Transverse colon (tissue), 4 donors: ENCODE measurements around the gene RD3L.

ENCODE experiments used
- POLR2AphosphoS5 ChIP-seq, 3 donors: sonication (generic); formaldehyde crosslinking; IDR thresholded peaks; one replicate each; pipeline ENCODE4 v1.6.1; 2016; ENCODE audit warnings: antibody characterized with exemption in 3 of 3
- TF ChIP-seq, protein P1 (sequence below), 5 experiments: fragments of 200-600 bp in 3 of 5; fragments of 450-650 bp in 2 of 5; sonication (generic) in 3 of 5; IDR thresholded peaks; 1 replicate in 2 of 5; 2 replicates in 3 of 5; pipeline ENCODE4 v1.5.1; 2016 to 2017; ENCODE audit warnings: antibody characterized with exemption in 5 of 5, inconsistent platforms in 3 of 5, mild to moderate bottlenecking in 2 of 5, moderate library complexity in 1 of 5

DNA sequence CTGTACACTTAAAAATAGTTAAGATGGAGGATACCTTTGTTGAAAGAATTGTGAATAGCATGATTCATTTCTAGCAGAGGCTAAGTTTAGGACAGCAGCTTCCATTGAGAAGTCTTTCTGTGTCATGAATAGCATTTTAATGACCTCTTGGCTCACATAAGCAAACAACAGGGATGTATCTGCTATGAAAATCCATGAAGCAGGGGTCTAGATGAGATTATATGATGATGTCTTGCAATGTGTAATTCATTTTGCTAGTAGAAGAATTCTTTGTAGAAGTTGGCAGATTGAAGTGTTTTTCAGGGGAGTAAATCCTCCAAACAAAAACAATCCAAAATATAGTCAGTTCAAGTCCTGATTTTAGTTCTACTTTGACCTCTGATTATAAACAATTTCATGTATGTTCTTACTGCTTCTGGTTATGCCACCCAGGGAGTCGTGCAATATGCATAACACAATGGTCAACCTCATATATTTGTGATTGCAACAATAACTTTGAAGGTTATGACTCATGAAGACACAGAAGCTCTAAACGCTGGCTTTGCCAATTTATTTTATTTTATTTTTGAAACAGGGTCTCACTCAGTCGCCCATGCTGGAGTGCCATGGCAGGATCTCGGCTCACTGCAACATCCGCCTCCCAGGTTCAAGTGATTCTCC, 6.9 kb upstream of the RD3L start:
- TF ChIP-seq, protein P1, sequence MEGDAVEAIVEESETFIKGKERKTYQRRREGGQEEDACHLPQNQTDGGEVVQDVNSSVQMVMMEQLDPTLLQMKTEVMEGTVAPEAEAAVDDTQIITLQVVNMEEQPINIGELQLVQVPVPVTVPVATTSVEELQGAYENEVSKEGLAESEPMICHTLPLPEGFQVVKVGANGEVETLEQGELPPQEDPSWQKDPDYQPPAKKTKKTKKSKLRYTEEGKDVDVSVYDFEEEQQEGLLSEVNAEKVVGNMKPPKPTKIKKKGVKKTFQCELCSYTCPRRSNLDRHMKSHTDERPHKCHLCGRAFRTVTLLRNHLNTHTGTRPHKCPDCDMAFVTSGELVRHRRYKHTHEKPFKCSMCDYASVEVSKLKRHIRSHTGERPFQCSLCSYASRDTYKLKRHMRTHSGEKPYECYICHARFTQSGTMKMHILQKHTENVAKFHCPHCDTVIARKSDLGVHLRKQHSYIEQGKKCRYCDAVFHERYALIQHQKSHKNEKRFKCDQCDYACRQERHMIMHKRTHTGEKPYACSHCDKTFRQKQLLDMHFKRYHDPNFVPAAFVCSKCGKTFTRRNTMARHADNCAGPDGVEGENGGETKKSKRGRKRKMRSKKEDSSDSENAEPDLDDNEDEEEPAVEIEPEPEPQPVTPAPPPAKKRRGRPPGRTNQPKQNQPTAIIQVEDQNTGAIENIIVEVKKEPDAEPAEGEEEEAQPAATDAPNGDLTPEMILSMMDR (IDR thresholded peaks at IDR 0.05) = no peak
- no peak for TF ChIP-seq POLR2AphosphoS5 (IDR thresholded peaks at IDR 0.05)
